ENCODE measurements around the gene RNF41.
"Not testable (repeated sequence)": the region's sequence is repeated elsewhere in the genome, so short reads cannot be mapped to it uniquely, and the experiment has no call there.

RNF41 gene

GRCh38 chr12:56213878-56214277, 7.8 kb downstream of the RNF41 start:
- DNase-seq (ENCODE audit: low read depth in 2 of 2, low spot score in 1 of 2) = no peak

DNA sequence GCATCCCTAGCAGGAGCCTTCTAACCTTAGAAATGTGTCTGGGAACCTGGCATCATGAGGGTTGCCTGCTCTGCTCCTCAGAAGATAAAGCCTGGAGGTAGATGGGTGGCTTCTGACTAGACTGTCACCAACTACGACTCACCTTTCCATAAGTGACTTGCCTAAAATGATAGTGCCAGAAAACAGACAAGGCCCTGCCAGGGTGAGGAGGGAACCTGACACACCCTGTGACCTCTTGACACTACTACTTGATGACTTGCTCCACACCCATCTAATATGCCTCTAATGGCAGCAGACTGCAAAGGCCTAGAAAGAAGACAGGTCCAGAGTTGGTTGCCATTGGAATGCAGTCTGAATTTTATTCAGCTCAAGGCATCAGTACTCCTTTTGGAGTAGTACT, 9.4 kb downstream of the RNF41 start:
- DNase-seq (ENCODE audit: low read depth in 2 of 2, low spot score in 1 of 2) = no peak

- DNase-seq (ENCODE audit: low read depth in 2 of 2, low spot score in 1 of 2) = no peak
Observed at GRCh38 chr12:56208006-56208405, 13.7 kb downstream of the RNF41 start.

DNA sequence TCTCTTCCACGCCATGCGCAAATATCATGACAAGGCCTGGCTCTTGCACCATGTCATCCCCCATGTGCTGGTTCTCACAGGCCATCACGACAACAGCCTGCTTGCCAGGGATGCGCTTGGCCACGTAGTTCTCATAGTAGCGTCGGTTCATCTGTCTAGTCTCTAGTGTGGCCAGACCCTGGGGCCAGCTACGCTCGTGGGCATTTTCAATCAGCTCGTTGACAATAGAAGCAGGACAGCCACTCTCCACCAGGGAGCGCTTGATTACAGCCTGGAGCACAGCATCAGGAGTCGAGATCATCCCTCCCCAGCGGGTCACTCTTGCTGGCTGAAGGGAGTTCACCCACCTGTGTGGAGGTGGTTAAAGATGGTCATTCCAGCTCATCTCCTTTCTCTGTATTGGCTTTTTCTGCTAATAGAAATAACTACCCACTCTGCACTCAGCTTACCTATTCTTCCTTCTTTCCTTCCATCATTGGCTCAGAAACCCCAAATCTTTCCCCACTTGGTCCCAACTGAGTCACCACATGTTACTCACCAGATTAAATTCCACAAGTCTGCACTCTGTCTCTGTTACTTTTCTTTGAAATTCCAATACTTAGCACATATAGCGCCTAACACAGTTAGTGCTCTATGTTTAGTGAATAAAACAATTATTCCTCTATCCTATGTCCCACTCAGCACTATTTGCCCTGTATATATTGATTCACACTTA, 15.1 kb downstream of the RNF41 start:
- DNase-seq (ENCODE audit: low read depth in 2 of 2, low spot score in 1 of 2) = no peak

DNA sequence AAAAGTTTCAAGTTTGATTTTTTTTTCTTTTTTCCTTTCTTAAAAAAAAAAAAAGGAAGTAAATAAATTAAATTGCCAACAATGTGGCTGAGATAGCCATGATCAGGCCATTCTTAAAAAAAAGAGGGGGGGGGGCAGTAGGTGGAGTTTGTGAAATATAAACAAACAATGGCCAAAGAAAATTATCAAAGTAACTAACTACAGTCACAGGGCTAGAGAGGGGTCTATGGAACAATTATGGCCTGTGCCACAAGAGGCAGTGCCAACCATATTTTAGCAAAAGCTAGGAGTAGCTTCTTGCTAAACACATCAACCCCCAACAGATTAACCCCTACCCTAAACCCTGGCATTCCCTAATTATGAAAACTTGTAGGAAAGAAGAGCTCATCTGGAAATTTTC, 16.3 kb downstream of the RNF41 start:
- DNase-seq (ENCODE audit: low read depth in 2 of 2, low spot score in 1 of 2) = no peak

DNA sequence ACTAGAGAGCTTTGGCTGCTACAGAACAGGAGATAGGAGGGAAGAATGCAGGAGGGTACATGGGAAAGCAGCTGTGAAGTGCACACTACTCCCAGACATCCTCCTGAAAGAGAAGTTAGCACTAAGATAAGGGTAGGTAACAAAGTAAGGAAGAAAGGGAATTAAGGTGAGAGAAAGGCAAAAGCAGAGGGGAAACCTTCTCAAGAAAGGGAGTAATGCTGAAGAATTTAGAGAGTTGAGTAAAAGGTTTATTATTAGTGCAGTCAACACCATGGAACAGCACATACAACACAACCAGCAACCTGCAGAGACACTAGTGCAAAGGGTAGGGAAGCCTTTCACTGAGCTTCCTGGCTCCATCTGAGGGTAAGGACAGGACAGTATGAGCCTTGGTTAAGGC, 17.4 kb downstream of the RNF41 start:
- no peak for DNase-seq (ENCODE audit: low read depth in 2 of 2, low spot score in 1 of 2)

GRCh38 chr12:56202838-56203237, 18.9 kb downstream of the RNF41 start:
- no peak for DNase-seq (ENCODE audit: low read depth in 2 of 2, low spot score in 1 of 2)

- DNase-seq (ENCODE audit: low read depth in 2 of 2, low spot score in 1 of 2) = no peak
Observed at GRCh38 chr12:56202366-56202765, 19.4 kb downstream of the RNF41 start.

- DNase-seq (ENCODE audit: low read depth in 2 of 2, low spot score in 1 of 2) = no peak
Observed at GRCh38 chr12:56198836-56199235, 22.9 kb downstream of the RNF41 start.

DNA sequence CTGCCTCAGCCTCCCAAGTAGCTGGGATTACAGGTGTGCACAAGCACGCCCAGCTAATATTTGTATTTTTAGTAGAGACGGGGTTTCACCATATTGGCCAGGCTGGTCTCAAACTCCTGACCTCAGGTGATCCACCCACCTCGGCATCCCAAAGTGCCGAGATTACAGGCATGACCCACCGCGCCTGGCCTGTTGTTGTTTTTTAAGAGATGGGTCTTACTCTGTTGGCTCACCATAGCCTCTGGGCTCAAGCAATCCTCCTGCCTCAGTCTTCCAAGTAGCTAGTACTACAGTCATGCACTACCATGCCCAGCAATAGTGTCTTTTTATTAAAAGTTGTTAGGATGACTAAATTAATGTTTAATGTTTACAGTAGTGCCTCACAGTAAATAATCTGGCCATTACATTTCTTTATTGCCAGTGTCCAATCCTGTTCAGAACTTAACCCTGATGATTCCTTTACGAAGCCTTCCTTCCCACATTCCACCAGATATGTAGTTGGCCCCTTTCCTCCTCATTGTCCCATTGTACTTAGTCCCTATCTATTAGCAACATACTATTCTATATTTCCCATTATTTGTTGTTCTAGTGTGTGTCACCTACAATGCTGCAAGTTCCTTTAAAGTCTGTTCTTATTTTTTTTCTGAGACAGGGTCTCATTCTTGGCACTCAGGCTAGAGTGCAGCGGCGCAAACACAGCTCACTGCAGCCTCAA, 23.6 kb downstream of the RNF41 start:
- DNase-seq (ENCODE audit: low read depth in 2 of 2, low spot score in 1 of 2) = no peak

GRCh38 chr12:56196818-56197550, 24.7 kb downstream of the RNF41 start:
- not testable (repeated sequence) for DNase-seq (ENCODE audit: low read depth in 2 of 2, low spot score in 1 of 2)

DNA sequence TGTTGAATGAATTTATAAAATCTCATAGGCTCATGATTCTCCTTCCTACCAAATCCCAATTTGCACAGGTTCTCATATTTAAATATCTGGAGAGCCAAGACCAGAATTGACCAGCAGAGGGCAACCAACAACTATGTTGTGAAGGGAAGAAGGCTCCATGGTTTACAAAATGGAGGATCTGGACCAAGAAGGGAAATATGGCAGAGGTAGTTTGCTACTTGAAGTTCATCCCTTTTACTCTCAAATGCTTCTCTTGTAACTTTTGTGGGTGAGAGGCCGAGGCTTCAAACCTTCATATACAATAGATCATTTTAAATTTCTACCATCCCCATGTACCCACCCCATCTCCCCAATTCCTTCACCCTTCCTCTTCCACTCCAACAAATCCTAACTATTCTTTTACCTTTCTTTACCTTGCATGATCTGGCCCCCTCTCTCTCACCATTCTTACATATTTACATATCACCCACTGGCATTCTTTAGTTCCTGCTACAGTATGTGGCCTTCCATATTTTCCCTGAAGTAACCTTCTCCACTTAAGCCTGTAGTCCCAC, 28.6 kb downstream of the RNF41 start:
- DNase-seq (ENCODE audit: low read depth in 2 of 2, low spot score in 1 of 2) = peak; percentile 11 to 48

DNA sequence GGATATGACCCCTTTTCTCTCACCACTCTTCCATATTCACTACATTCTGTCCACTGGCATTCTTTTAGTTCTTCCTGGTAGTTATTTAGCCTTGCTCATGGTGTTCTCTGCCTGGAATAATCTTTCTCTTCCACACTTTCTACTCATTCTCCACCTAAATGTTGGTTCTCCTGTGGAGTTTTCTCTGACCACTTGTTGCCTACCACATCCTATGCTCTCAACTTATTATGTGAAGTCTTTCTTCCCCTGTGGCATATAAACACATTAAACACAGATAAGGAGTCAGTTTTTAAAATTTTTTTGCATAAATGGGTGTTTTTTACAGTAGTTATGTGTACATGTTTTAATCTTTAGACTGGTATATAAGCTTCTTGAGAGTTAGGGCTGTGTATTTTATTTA, 29.1 kb downstream of the RNF41 start:
- DNase-seq (ENCODE audit: low read depth in 2 of 2, low spot score in 1 of 2) = no peak

DNA sequence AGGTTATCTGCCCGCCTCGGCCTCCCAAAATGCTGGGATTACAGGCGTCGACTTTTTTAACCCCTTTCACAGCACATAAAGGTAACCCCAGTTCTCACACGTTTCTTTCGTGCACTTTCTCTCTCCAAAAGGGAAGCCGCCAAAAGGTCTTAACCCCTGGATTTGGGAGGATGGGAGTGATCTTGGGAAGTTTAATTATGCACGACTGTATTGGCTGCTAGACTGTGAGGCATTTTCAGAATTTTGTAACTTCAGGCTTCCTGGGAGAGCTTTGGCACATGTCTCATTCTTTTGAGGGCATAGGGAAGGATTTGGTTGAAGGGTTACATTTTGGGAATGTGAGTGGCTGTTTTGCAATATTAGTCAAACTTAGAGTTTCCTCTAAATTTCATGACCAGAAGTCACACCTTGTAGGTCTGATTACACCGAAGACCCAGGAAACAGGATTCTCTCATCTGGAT, 31.0 kb downstream of the RNF41 start:
- no peak for DNase-seq (ENCODE audit: low read depth in 2 of 2, low spot score in 1 of 2)

- peak; percentile 49 to 68 for DNase-seq (ENCODE audit: low read depth in 2 of 2, low spot score in 1 of 2)
Observed at GRCh38 chr12:56189918-56190694, 31.6 kb downstream of the RNF41 start.

- DNase-seq (ENCODE audit: low read depth in 2 of 2, low spot score in 1 of 2) = peak; percentile 64 to 65
Observed at GRCh38 chr12:56189099-56189917, 32.4 kb downstream of the RNF41 start, which contains the start of gene SMARCC2. Gene SMARCC2, minus strand, starts transcription at chr12:56189483. Its CDS starts 22 bp downstream, at chr12:56189461.

DNA sequence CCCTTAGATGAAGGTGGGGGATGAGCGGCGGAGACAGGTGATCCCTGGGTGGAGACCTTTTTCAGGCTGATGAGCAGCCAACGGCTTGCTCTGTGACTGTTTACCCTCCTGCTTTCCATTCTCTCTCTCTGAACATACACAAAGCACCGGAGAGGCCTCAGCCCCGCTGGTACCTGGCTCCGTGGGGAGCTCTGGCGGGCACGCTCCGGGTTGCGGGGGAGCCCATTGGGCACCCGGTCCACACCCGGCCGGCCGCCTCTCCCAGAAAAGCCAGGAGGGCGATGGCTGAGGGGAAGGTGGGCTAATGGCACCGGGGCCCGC, 33.0 kb downstream of the RNF41 start:
- no peak for DNase-seq (ENCODE audit: low read depth in 2 of 2, low spot score in 1 of 2)

DNA sequence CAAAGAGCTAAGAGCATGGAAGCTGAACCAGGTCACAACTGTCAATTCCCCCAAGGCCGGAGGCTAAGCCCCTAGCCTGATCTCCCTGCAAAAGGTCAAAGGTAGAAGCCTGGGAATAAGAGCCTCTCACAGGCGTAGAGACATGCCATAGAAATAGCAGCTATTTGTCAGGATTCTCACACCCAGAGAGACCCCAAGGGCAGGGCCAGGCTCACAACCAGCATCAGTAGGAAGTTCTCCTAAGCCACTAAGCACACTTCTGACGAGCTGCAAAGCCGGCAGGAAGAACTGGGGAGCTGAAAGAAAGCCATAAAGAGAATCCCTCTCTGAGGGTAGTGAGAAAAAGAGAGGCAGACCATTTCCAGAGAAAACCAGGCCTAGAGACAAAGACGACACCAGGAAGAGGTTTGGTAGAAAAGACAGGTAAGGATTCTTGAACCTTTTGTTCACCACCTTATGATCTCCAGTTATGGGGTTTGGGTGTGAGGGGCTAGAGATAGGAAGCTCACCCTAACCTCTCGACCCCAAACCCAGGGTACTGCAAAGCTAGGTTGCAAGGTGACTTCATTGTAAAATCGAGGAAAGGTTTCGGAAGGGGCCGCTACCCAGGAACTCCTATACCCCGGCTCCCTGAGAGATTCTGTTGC, 33.5 kb downstream of the RNF41 start:
- no peak for DNase-seq (ENCODE audit: low read depth in 2 of 2, low spot score in 1 of 2)

- DNase-seq (ENCODE audit: low read depth in 2 of 2, low spot score in 1 of 2) = no peak
Observed at GRCh38 chr12:56186957-56187356, 34.8 kb downstream of the RNF41 start.

DNA sequence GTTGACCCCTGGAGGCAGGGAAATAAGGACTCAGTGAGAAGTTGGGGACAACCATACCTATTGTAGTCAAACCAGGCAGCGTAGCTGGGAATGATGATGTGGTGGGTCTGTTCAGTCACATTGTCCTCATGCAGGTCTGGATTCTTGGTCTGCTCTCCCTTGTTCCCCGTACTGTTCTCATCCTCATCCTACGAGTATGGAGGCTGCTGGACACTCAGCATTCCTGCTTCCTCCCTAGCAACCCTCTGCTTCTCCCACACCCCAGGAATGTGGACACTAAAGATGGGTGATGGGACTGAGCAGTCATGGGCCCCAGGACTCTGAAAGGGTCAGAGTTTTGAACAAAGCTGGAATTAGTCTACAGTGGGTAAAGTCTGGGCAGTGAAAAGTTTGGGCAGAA, 43.4 kb downstream of the RNF41 start:
- no peak for DNase-seq (ENCODE audit: low read depth in 2 of 2, low spot score in 1 of 2)
